Measurements from ENCODE around the gene GHITM.

GRCh38 chr10:84179059-84179710, 39.9 kb downstream of the GHITM start:
- TF ChIP-seq CTCF (IDR thresholded peaks at IDR 0.05) = no peak
- no peak for TF ChIP-seq EP300 (IDR thresholded peaks at IDR 0.05)
- no peak for TF ChIP-seq POLR2A (IDR thresholded peaks at IDR 0.05)
- TF ChIP-seq POLR2AphosphoS5 (IDR thresholded peaks at IDR 0.05) = no peak

All from upper lobe of left lung (tissue), 4 donors.